Bronchial epithelial cell (primary cell): Measurements from ENCODE around the gene CDC25C. TPM values are rescaled to one million over a fixed set of nuclear protein-coding genes. Genes with fewer than 3 reads are reported as not detected.

Source experiments
- DNase-seq: peaks from one replicate; pipeline ENCODE4 v3.0.0-alpha.2; 2010; ENCODE audit warnings: low read depth
- FAIRE-seq: peaks from 2 replicates; lab custom pipeline; 2011; peaks lifted over from hg19 to GRCh38; lab: Jason Lieb, UNC
- H3K27me3 ChIP-seq: 2 replicates; pipeline ENCODE4 v1.5.1; 2011; ENCODE audit warnings: low read length; ENCODE audit not compliant: control insufficient read depth, insufficient read depth
- H3K36me3 ChIP-seq: 2 replicates; pipeline ENCODE4 v1.5.1; 2011; ENCODE audit warnings: low read length; ENCODE audit not compliant: control insufficient read depth, insufficient read depth
- H3K4me3 ChIP-seq: 2 replicates; pipeline ENCODE4 v1.5.1; 2011; ENCODE audit warnings: mild to moderate bottlenecking, low read depth, low read length, control low read depth
- total RNA-seq: library from RNA; depleted of rRNA; stranded (reverse); fragments of >200 nt; gene quantifications from 2 replicates; pipeline ENCODE4 v1.2.1, GENCODE V29; 2014
- TF ChIP-seq, protein P1 (sequence below): IDR thresholded peaks from 2 replicates; pipeline ENCODE4 v1.5.1; 2011; ENCODE audit warnings: mild to moderate bottlenecking, moderate library complexity, low read length, control low read depth, inconsistent platforms; ENCODE audit not compliant: insufficient read depth, severe bottlenecking

CDC25C gene
- total RNA-seq, 1 donor from 2014 or later = 0.26 TPM

GRCh38 chr5:138354926-138355378, 23.3 kb upstream of the CDC25C start:
- DNase-seq (peak; percentile 90), FAIRE-seq (no peak)
- Histone ChIP-seq H3K27me3 (no peaks in the 10 kb centered on the region), H3K4me3 (no peak overlapping the region), H3K36me3 (no peaks in the 10 kb centered on the region)
- TF ChIP-seq, protein P1, sequence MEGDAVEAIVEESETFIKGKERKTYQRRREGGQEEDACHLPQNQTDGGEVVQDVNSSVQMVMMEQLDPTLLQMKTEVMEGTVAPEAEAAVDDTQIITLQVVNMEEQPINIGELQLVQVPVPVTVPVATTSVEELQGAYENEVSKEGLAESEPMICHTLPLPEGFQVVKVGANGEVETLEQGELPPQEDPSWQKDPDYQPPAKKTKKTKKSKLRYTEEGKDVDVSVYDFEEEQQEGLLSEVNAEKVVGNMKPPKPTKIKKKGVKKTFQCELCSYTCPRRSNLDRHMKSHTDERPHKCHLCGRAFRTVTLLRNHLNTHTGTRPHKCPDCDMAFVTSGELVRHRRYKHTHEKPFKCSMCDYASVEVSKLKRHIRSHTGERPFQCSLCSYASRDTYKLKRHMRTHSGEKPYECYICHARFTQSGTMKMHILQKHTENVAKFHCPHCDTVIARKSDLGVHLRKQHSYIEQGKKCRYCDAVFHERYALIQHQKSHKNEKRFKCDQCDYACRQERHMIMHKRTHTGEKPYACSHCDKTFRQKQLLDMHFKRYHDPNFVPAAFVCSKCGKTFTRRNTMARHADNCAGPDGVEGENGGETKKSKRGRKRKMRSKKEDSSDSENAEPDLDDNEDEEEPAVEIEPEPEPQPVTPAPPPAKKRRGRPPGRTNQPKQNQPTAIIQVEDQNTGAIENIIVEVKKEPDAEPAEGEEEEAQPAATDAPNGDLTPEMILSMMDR = no peak

DNA sequence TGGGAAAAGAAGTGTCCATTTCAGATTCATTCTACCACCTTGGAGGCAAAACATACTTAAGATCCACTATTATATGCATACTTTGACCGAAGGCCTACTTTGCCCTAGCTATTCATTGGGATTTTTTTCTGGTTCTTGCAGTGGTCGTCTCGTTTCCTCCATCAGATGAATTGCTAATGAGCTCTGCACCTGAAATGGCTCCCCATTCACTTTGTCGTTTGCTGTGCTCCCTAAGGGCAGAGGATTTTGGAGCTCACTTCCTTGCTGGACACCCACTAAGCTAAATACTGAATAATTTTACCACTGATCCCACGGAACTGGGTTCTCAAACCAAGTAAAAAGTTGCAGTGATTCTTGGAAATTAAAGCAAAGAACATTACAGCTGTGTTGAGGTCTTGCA, 22.8 kb upstream of the CDC25C start:
- H3K27me3 ChIP-seq = no peaks in the 10 kb centered on the region
- H3K36me3 ChIP-seq = no peaks in the 10 kb centered on the region
- H3K4me3 ChIP-seq = peak overlapping the region; percentile 86
- TF ChIP-seq, protein P1 = no peak
- FAIRE-seq = no peak
- DNase-seq = no peak

DNA sequence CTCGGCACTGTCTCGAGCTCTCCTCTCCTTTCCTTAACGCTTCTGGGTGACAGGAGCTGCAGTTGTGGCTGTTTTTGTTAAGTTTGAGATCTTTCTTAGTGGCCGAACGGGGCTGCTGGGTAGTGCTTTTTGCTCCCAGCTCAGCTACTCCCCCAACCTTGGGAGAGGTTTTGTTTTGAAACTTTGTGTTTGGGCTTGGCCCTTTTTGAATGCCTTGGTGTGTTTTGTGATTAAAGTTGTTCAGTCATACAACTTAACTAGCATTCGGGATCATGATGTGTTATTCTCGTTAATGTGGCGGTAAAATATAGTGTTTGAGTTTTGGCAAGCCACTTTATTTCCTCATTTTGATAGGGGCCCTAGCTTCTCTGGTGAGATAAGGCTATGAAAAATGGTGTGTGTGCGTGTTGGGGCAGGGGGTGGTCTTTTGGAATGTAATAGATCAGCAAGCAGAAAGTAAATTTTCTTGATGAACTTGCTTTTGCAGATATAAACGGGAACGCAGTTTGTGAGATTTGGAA, 22.0 kb upstream of the CDC25C start:
- Histone ChIP-seq H3K36me3 (no peaks in the 10 kb centered on the region), H3K27me3 (no peaks in the 10 kb centered on the region), H3K4me3 (peak overlapping the region; percentile 86)
- TF ChIP-seq, protein P1 = no peak
- DNase-seq (no peak), FAIRE-seq (no peak)

DNA sequence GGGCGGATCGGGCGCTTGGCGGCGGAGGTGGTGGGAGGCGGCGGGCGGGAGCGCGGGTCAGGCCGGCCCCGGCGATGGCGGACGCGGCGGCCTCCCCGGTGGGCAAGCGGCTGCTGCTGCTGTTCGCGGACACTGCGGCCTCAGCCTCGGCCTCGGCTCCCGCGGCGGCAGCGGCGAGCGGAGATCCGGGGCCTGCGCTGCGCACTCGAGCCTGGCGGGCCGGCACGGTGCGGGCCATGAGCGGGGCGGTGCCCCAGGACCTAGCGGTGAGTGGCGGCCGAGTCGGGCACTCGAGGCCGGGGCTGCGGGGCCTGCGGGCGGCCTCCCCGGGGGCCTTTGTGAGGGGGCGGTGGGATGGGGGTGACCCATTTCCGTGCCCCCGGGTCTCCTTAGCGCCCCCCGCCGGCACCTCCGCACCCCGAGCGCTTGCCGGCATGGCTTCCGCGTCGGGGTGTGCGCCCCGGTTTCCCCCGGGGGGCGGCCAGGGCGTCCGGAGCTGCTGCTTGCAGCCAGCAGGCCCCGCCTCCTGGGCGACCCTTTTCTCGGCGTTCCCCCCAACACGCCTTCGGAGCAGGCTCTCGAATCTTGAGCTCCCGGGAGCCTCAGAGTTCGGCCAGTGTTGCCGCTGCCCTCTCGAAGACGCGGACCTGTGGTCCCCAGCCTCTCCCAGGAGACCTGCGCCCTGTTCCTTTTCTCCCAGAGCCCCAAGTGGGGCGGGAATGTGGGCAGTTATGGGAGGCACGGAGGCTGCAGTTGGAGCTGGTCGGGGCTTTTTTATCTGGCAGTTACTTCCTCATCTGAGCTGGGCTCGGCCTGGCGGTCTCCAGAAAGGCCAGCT, 21.3 kb upstream of the CDC25C start:
- Histone ChIP-seq H3K27me3 (no peaks in the 10 kb centered on the region), H3K36me3 (peaks cover 2% of the 10 kb centered on the region), H3K4me3 (peak overlapping the region; percentile 86)
- FAIRE-seq = no peak
- TF ChIP-seq, protein P1 = peak; percentile 45
- DNase-seq = peak; percentile 41

DNA sequence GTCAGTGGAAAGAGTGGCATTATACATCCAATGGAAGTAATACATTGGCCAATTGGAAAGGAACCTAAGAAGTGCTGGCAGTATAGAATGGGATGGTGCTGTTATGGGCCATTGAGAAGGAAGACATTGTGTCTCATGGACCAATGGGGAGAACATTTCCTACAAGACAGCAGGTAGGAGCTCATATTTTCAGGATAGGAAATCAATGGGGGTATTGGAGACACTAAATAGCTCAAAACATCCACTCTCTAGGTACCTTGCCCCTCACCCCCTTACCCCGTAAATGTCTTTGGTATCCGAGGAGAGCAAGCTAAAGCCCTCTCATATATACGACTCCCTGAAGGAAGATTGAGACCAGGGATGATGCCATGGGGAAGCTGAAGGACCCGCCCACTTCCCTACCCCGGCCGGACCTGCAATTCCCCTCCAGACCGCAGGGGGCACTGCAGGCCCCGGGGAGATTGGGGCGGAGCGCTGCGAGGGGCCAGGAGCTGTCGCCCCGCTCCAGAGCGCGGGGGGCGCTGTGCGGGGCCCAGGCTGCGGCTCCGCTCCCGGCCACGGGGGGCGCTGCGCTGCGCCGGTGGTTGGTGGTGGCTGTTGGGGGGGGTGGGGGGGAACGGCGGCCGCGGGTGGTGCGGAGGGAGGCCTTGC, 20.6 kb upstream of the CDC25C start, which contains the start of gene KDM3B:
Gene KDM3B, plus strand, starts transcription at position 615 of the 651 bp plus-strand sequence. CDS start 111 bp downstream, outside the sequence.
- DNase-seq (peak; percentile 58), FAIRE-seq (no peak)
- Histone ChIP-seq H3K4me3 (peak within 1 kb of the TSS; percentile 86), H3K27me3 (no peaks in the 10 kb centered on the region), H3K36me3 (peaks cover 7% of the 10 kb centered on the region)
- TF ChIP-seq, protein P1 = peak; percentile 98
